ENCODE results near the gene MUC5B. TPM values are rescaled to one million over a fixed set of nuclear protein-coding genes. Genes with fewer than 3 reads are reported as not detected.

The MUC5B gene
- total and polyA plus RNA-seq, 2 donors (not counting 1 experiment from before 2014, with no cell fraction given) = not detected

DNA sequence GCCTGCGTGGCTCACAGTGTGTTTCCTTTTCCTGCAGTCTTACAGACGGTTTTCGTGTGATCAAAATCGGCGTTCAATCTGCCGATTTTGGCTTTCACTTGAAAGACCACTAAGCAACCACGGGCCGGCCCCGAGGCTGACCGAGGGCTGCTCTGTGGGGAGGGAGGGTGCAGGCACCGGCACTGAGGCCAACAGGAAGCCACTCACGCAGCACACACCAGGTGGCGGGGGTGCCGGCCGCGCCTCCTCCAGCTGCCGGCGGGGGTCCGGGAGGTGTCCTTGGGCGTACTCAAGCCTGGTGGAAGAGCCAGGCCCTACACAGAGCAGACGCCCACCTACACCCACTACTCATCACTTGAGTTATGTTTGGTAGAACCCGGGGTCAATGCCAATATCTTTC, 72.2 kb downstream of the MUC5B start:
- POLR2A ChIA-PET = no interaction called here
- CTCF ChIA-PET = no interaction called here
- peaks cover 0 to 38% of the 10 kb centered on the region in 2 experiments for H3K36me3 ChIP-seq (replicated peaks in 1 of 2; ENCODE audit: control extremely low read depth in 1 of 2, control insufficient read depth in 1 of 2, extremely low read depth in 1 of 2, insufficient read depth in 2 of 2, low read length in 1 of 2)
- no peak overlapping the region for H3K27ac ChIP-seq (ENCODE audit: low read length in 2 of 2)
- H3K4me1 ChIP-seq (ENCODE audit: control insufficient read depth in 2 of 2, insufficient read depth in 2 of 2, low read length in 2 of 2) = no peaks in the 10 kb centered on the region
- no peak overlapping the region for H3K4me3 ChIP-seq (ENCODE audit: control extremely low read depth in 1 of 5, extremely low read depth in 1 of 5, insufficient read depth in 1 of 5, low read depth in 2 of 5, low read length in 4 of 5)
- no peak overlapping the region for H2AFZ ChIP-seq (ENCODE audit: insufficient read depth, low read depth, low read length, poor library complexity, severe bottlenecking)
- intact Hi-C loops (cut with micrococcal nuclease) = loop anchor here (10.0 kb wide), 1 partner anchor 220 kb away; no protein-coding TSS in a partner anchor
- peaks cover 89% of the 10 kb centered on the region for H4K20me1 ChIP-seq (ENCODE audit: control insufficient read depth, insufficient read depth, low read length, poor library complexity, severe bottlenecking)
- Mint-ChIP-seq H3K27ac (no peak overlapping the region), H3K9me3 (ENCODE audit: insufficient read depth) (no peaks in the 10 kb centered on the region), H3K4me1 (peaks cover 4% of the 10 kb centered on the region), H3K4me3 (no peak overlapping the region), H3K27me3 (no peaks in the 10 kb centered on the region)
- no peaks in the 10 kb centered on the region for H3K27me3 ChIP-seq (replicated peaks in 1 of 4; ENCODE audit: control extremely low read depth in 1 of 4, control insufficient read depth in 3 of 4, insufficient read depth in 4 of 4, low read length in 3 of 4)
- H3K9me3 ChIP-seq (ENCODE audit: control extremely low read depth in 1 of 3, control insufficient read depth in 2 of 3, insufficient read depth in 1 of 3, low read length in 2 of 3) = peaks cover 0 to 4% (median 0%) of the 10 kb centered on the region in 3 donors
- no peak for DNase-seq
- 98% methylated on average over 17 of the region's 22 CpGs for WGBS (ENCODE audit: insufficient coverage)
- TF ChIP-seq CTCF (IDR thresholded peaks at IDR 0.05) = no peak
- TF ChIP-seq EZH2 (IDR thresholded peaks at IDR 0.05; ENCODE audit: borderline replicate concordance, insufficient read depth, low read depth, low read length, poor library complexity, severe bottlenecking) = no peak
- ATAC-seq (ENCODE audit: low read depth) = no peak
- no peak overlapping the region for H3K4me2 ChIP-seq (replicated peaks; ENCODE audit: low read depth, low read length, poor library complexity, severe bottlenecking)
- H3K9ac ChIP-seq (ENCODE audit: low read length) = no peak overlapping the region
- peaks cover 78% of the 10 kb centered on the region for H3K79me2 ChIP-seq (ENCODE audit: control insufficient read depth, insufficient read depth, low read length)

- Histone ChIP-seq H3K36me3 (replicated peaks in 1 of 2; ENCODE audit: control extremely low read depth in 1 of 2, control insufficient read depth in 1 of 2, extremely low read depth in 1 of 2, insufficient read depth in 2 of 2, low read length in 1 of 2) (peaks cover 0 to 33% of the 10 kb centered on the region in 2 experiments), H4K20me1 (ENCODE audit: control insufficient read depth, insufficient read depth, low read length, poor library complexity, severe bottlenecking) (peaks cover 89% of the 10 kb centered on the region), H3K4me2 (replicated peaks; ENCODE audit: low read depth, low read length, poor library complexity, severe bottlenecking) (no peak overlapping the region), H3K27me3 (replicated peaks in 1 of 4; ENCODE audit: control extremely low read depth in 1 of 4, control insufficient read depth in 3 of 4, insufficient read depth in 4 of 4, low read length in 3 of 4) (no peaks in the 10 kb centered on the region), H2AFZ (ENCODE audit: insufficient read depth, low read depth, low read length, poor library complexity, severe bottlenecking) (no peak overlapping the region), H3K79me2 (ENCODE audit: control insufficient read depth, insufficient read depth, low read length) (peaks cover 79% of the 10 kb centered on the region), H3K27ac (ENCODE audit: low read length in 2 of 2) (no peak overlapping the region), H3K9me3 (ENCODE audit: control extremely low read depth in 1 of 3, control insufficient read depth in 2 of 3, insufficient read depth in 1 of 3, low read length in 2 of 3) (peaks cover 0 to 4% (median 0%) of the 10 kb centered on the region in 3 donors), H3K4me3 (ENCODE audit: control extremely low read depth in 1 of 5, extremely low read depth in 1 of 5, insufficient read depth in 1 of 5, low read depth in 2 of 5, low read length in 4 of 5) (no peak overlapping the region), H3K9ac (ENCODE audit: low read length) (no peak overlapping the region), H3K4me1 (ENCODE audit: control insufficient read depth in 2 of 2, insufficient read depth in 2 of 2, low read length in 2 of 2) (no peaks in the 10 kb centered on the region)
- Mint-ChIP-seq H3K27me3 (no peaks in the 10 kb centered on the region), H3K27ac (no peak overlapping the region), H3K9me3 (ENCODE audit: insufficient read depth) (no peaks in the 10 kb centered on the region), H3K4me1 (peaks cover 4% of the 10 kb centered on the region), H3K4me3 (no peak overlapping the region)
- DNase-seq (no peak), ATAC-seq (ENCODE audit: low read depth) (no peak)
- intact Hi-C loops (cut with micrococcal nuclease) = loop anchor here (10.0 kb wide), 1 partner anchor 219 kb away; no protein-coding TSS in a partner anchor
- CTCF ChIA-PET = no interaction called here
- WGBS (ENCODE audit: insufficient coverage) = 96% methylated on average over 23 of the region's 23 CpGs
- POLR2A ChIA-PET = no interaction called here
- no peak for TF ChIP-seq EZH2 (IDR thresholded peaks at IDR 0.05; ENCODE audit: borderline replicate concordance, insufficient read depth, low read depth, low read length, poor library complexity, severe bottlenecking)
- no peak for TF ChIP-seq CTCF (IDR thresholded peaks at IDR 0.05)
These were observed 72.7 kb downstream of the MUC5B start for GRCh38 chr11:1295591-1295990.

Measured in B cell (primary cell).